Astrocyte (in vitro differentiated cells and primary cell): Measurements from ENCODE around the gene ANKRD40.

ENCODE experiments used
- CTCF ChIP-seq: IDR thresholded peaks from 2 replicates; pipeline ENCODE4 v1.5.1; 2011; ENCODE audit warnings: low read depth, mild to moderate bottlenecking, inconsistent platforms, low read length, moderate library complexity; ENCODE audit not compliant: insufficient read depth
- EZH2 ChIP-seq: IDR thresholded peaks from 2 replicates; pipeline ENCODE4 v1.6.1; 2012; ENCODE audit warnings: mild to moderate bottlenecking, low read length, inconsistent platforms; ENCODE audit not compliant: insufficient read depth

- no peak for TF ChIP-seq CTCF
- TF ChIP-seq EZH2: no peak
These were observed 12.4 kb upstream of the ANKRD40 start for GRCh38 chr17:50719924-50720794.
